ENCODE data around the gene PSMD4.

The PSMD4 gene

GRCh38 chr1:151311011-151311410 is 56.5 kb downstream of the PSMD4 start:
- DNase-seq, result no peak

- DNase-seq, result peak; percentile 81
These were observed 57.2 kb downstream of the PSMD4 start for GRCh38 chr1:151311589-151312331.

GRCh38 chr1:151312411-151312810 is 57.9 kb downstream of the PSMD4 start:
- DNase-seq, result no peak

- no peak for DNase-seq
These were observed 58.3 kb downstream of the PSMD4 start for GRCh38 chr1:151312826-151313225.

GRCh38 chr1:151313501-151313900 is 59.0 kb downstream of the PSMD4 start:
- DNase-seq, result no peak

GRCh38 chr1:151314137-151314875 is 59.8 kb downstream of the PSMD4 start:
- DNase-seq, result no peak

- no peak for DNase-seq
These were observed 61.2 kb downstream of the PSMD4 start for GRCh38 chr1:151315565-151316235.

Measured in activated CD8-positive, alpha-beta memory T cell treated with anti-CD3 and anti-CD28 coated beads, Interleukin-2, amount 50 U/mL, for 48 hours (primary cell).